Adipocyte (in vitro differentiated cells): ENCODE results near the gene PCNX2.

ENCODE experiments used
- DNase-seq: peaks from one replicate; pipeline ENCODE4 v3.0.0-alpha.2; 2015; ENCODE audit warnings: low read depth
- H3K27me3 ChIP-seq: replicated peaks from 2 replicates; pipeline ENCODE4 v1.7.0; 2013; ENCODE audit warnings: mild to moderate bottlenecking, low read length, moderate library complexity; ENCODE audit not compliant: control insufficient read depth, insufficient read depth
- H3K36me3 ChIP-seq: 2 replicates; pipeline ENCODE4 v1.7.0; 2013; ENCODE audit warnings: low read length, mild to moderate bottlenecking, moderate library complexity; ENCODE audit not compliant: control insufficient read depth, insufficient read depth, severe bottlenecking
- H3K4me1 ChIP-seq: 2 replicates; pipeline ENCODE4 v1.7.0; 2013; ENCODE audit warnings: mild to moderate bottlenecking, low read length, moderate library complexity; ENCODE audit not compliant: control insufficient read depth, insufficient read depth
- H3K4me3 ChIP-seq: 2 replicates; pipeline ENCODE4 v1.7.0; 2013; ENCODE audit warnings: mild to moderate bottlenecking, low read length, moderate library complexity
- H3K9ac ChIP-seq: 2 replicates; pipeline ENCODE4 v1.7.0; 2013; ENCODE audit warnings: mild to moderate bottlenecking, low read length, moderate library complexity
- H3K9me3 ChIP-seq: 2 replicates; pipeline ENCODE4 v1.7.0; 2013; ENCODE audit warnings: mild to moderate bottlenecking, low read length, moderate library complexity; ENCODE audit not compliant: control insufficient read depth

The PCNX2 gene

DNA sequence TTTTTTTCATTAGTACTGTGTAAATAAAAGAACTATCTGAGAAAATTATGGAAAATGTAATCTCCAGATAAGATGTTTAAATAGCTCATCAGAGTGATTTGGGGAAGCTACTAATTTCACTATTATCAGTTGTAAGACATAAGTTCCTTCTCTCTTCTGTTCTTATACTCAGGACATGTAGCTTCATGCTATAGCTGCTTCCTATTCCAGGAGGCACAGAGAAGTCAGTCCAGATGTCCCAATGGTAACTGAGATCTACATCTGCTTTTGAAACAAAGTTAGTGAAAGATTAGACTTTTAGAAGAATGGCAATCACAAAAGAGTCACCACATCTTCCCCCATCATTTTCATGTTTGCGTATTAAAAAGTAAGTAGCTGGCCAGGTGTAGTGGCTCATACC lies 37.6 kb upstream of the PCNX2 start:
- Histone ChIP-seq H3K9me3 (no peaks in the 10 kb centered on the region), H3K27me3 (peaks cover 8% of the 10 kb centered on the region), H3K4me1 (no peaks in the 10 kb centered on the region), H3K4me3 (no peak overlapping the region), H3K36me3 (no peaks in the 10 kb centered on the region), H3K9ac (no peak overlapping the region)
- no peak for DNase-seq

DNA sequence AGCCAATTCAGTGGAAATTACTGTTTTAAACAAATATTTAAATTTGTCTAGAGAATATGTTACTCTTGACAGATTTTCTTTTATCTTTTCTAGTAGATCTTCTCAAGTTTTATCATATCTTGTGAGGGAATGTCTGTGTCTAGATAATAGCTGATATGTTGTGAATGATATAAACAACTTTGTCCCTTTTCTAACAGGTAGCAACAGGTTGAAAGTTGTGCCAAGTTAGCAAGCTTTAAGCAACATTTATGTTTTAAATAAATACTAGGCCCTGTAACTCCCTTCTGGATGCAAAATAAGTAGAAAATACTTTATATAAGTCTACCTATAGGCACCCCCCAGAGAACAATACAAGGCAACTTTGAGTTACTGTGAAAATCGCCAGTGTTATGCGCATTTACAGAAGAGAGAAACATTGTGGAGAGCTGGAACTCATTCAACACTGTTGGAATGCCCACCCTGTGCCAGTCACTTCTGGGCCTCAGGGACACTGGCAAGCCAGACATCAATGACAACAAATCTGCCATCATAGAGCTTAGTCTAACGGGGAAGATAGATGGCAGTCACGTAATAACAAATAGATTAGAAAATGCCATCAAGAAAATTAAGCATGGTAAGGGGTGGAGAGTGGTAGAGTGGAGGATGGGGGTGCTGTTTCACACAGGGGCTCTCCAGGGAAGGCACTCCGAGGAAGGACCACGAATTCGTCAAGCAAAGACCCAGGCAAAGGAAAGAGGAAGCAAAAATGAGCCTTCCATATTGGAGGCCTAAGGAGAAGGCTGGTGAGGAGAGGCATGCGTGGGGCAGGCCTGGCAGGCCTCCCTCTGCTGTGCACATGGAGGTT lies 36.4 kb upstream of the PCNX2 start:
- no peak for DNase-seq
- no peaks in the 10 kb centered on the region for H3K36me3 ChIP-seq
- no peak overlapping the region for H3K9ac ChIP-seq
- H3K4me3 ChIP-seq, result no peak overlapping the region
- no peaks in the 10 kb centered on the region for H3K9me3 ChIP-seq
- no peaks in the 10 kb centered on the region for H3K4me1 ChIP-seq
- H3K27me3 ChIP-seq, result peaks cover 7% of the 10 kb centered on the region

DNA sequence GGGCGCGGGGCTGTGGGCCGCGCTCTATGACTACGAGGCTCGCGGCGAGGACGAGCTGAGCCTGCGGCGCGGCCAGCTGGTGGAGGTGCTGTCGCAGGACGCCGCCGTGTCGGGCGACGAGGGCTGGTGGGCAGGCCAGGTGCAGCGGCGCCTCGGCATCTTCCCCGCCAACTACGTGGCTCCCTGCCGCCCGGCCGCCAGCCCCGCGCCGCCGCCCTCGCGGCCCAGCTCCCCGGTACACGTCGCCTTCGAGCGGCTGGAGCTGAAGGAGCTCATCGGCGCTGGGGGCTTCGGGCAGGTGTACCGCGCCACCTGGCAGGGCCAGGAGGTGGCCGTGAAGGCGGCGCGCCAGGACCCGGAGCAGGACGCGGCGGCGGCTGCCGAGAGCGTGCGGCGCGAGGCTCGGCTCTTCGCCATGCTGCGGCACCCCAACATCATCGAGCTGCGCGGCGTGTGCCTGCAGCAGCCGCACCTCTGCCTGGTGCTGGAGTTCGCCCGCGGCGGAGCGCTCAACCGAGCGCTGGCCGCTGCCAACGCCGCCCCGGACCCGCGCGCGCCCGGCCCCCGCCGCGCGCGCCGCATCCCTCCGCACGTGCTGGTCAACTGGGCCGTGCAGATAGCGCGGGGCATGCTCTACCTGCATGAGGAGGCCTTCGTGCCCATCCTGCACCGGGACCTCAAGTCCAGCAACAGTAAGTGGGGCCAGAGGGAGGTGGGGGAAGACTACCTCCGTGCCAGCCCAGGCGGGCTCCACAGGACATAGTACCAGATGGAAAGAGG lies 32.8 kb upstream of the PCNX2 start:
- Histone ChIP-seq H3K36me3 (no peaks in the 10 kb centered on the region), H3K4me3 (peak overlapping the region; percentile 77), H3K27me3 (peaks cover 11% of the 10 kb centered on the region), H3K9me3 (no peaks in the 10 kb centered on the region), H3K4me1 (no peaks in the 10 kb centered on the region), H3K9ac (no peak overlapping the region)
- DNase-seq, result peak; percentile 39

DNA sequence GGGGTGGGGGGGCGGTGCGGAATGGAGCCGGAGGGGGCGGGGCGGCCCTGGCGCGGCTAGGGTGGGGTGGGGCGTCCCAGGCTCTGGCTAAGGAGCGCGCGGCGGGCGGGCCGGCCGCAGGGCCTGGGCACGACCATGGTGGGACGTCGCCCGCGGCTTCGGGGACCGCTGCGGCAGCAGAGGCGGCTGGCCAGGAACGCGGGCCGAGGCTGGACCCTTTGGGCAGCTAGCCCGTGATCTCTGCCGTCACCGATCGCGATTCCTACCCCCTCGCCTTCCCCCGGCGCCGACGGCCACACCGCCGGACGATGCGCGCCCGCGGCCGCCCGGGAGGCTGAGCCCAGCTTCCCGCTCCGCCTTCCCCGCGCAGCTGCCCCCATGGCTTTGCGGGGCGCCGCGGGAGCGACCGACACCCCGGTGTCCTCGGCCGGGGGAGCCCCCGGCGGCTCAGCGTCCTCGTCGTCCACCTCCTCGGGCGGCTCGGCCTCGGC lies 32.2 kb upstream of the PCNX2 start, which contains the start of gene MAP3K21:
Gene MAP3K21 (plus strand): TSS at position 74 of the 491 bp plus-strand sequence. CDS start 305 bp downstream, at position 379.
- no peaks in the 10 kb centered on the region for H3K36me3 ChIP-seq
- H3K4me1 ChIP-seq, result no peaks in the 10 kb centered on the region
- H3K9me3 ChIP-seq, result no peaks in the 10 kb centered on the region
- H3K27me3 ChIP-seq, result peaks cover 11% of the 10 kb centered on the region
- DNase-seq, result peak; percentile 34
- no peak within 1 kb of the TSS for H3K9ac ChIP-seq
- H3K4me3 ChIP-seq, result peak within 1 kb of the TSS; percentile 77

DNA sequence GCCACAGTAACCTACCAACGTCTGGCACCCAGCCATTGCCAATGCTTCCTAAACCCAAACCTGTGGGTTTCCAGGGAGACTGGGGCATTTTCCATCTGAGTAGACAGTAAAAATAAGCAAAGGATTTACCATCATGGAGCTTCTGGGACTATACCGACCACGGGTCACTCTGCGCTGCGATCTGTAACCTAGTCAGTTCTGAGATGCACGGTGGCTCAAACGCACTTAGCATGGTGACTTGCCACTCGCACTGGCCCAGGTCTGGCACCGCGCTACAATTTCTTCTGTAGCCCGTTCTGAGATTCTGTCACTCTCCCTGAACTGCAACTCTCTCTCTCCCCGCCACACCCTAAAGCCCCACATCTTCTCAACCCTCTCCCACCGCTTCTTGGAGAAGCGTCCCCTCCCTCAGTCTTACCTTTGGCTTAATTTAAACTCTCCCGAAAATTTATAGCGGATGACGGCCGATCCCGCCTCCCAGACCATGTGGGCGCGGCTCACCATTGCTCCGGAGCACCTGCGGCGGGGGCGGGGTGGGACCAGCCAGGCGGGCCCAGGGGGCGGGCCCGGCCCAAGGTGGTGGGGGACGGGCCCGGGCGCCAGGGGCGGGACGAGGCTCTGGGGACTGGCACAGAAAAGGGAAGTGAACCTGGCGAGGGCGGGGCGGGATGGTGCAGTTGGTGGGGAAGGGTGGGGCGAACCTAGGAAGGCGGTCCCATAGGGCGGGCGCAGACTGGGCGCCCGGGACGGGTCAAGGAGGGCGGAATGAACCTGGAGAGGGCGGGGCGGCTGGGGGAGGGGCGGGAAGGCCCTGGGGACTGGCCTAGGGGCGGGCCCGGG lies 31.5 kb upstream of the PCNX2 start:
- Histone ChIP-seq H3K27me3 (peaks cover 11% of the 10 kb centered on the region), H3K9me3 (no peaks in the 10 kb centered on the region), H3K9ac (no peak overlapping the region), H3K4me1 (no peaks in the 10 kb centered on the region), H3K4me3 (no peak overlapping the region), H3K36me3 (no peaks in the 10 kb centered on the region)
- peak; percentile 47 for DNase-seq

DNA sequence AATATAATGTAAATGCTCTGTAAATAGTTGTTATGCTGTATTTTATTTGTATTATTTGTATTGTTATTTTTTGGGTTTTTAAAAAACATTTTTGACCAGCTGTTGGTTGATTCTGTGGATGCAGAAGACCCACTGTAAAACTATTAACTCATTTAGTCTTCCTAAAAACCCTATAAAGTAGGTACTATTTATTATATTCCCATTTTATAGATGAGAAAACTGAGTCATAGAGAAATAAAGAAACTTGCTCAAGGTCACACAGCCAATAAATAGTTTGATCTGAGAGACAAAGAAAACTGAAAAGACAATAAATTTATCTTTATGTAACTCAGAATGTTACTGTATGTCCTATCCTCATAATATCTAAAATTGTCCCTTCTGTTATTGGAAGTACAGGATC lies 30.8 kb upstream of the PCNX2 start:
- H3K4me1 ChIP-seq, result no peaks in the 10 kb centered on the region
- H3K27me3 ChIP-seq, result peaks cover 11% of the 10 kb centered on the region
- no peak for DNase-seq
- no peak overlapping the region for H3K4me3 ChIP-seq
- no peak overlapping the region for H3K9ac ChIP-seq
- H3K36me3 ChIP-seq, result no peaks in the 10 kb centered on the region
- no peaks in the 10 kb centered on the region for H3K9me3 ChIP-seq

DNA sequence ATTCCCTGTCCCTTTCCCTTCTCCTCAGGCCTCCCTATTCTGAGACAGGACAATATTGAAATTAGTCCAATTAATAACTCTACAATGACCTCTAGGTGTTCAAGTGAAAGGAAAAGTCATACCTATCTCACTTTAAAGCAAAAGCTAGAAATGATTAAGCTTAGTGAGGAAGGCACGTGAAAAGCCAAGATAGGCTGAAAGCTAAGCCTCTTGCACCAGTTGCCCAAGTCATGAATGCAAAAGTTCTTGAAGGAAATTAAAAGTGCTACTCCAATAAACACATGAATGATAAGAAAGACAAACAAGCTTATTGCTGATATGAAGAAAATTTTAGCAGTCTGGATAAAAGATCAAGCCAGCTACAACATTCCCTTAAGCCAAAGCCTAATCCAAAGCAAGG lies 28.2 kb upstream of the PCNX2 start:
- no peak for DNase-seq
- Histone ChIP-seq H3K9ac (no peak overlapping the region), H3K9me3 (no peaks in the 10 kb centered on the region), H3K36me3 (no peaks in the 10 kb centered on the region), H3K27me3 (peaks cover 6% of the 10 kb centered on the region), H3K4me3 (no peak overlapping the region), H3K4me1 (no peaks in the 10 kb centered on the region)

DNA sequence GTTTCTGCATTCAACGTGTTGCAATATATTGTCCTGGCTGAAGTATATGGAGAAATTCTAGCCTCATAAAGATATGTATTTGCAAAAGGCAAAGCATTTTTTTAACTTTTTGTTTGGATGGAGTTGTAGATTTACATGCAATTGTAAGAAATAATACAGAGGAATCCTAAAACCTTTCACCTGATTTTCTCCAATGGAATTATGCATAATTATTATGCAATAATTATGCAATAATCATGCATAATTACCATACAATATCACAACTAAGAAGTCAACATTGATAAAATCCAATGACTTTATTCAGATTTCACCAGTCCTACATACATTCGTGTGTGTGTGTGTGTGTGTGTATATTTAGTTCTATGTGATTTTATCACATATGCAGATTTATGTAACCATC lies 24.5 kb upstream of the PCNX2 start:
- no peak overlapping the region for H3K4me3 ChIP-seq
- H3K27me3 ChIP-seq, result no peaks in the 10 kb centered on the region
- DNase-seq, result no peak
- H3K4me1 ChIP-seq, result no peaks in the 10 kb centered on the region
- no peaks in the 10 kb centered on the region for H3K36me3 ChIP-seq
- H3K9ac ChIP-seq, result no peak overlapping the region
- no peaks in the 10 kb centered on the region for H3K9me3 ChIP-seq

DNA sequence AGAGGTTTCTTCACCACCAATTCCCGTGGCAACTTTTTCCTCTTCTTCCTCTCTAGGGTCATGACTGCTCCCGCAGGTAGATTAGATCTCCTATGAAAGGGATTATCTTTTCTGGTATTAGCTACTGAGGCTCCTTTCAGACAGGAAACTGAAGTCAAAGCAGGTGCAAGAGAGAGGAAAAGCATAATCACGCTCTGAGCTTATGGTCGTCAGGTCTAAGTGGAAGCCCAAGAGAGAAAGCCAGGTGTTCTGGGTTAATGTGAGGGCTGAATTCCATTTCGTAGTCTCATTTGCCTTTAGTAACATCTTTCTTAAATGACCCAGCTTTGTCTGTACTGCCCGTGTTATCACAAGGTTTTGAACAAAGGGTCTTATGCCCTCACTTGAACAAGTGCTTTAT lies 23.7 kb upstream of the PCNX2 start:
- Histone ChIP-seq H3K27me3 (no peaks in the 10 kb centered on the region), H3K4me1 (no peaks in the 10 kb centered on the region), H3K9ac (no peak overlapping the region), H3K9me3 (no peaks in the 10 kb centered on the region), H3K36me3 (no peaks in the 10 kb centered on the region), H3K4me3 (no peak overlapping the region)
- no peak for DNase-seq

DNA sequence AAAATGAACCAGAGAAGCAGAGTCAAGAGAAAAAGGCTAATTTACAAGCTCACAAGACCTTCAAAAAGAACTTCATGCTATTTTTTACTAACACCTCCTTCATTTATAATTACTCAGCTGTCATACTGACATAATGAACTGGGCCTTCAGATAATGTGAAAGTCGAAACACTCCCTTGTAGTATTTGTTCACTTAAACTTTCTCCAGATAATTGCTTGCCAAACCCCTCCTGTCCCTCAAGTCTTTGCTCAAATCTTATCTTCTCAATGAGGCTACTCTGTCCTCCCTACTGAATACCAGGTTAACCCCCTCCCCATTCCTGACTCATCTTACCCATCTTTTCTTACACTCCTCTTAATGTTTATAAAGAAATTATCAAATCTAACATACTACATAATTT lies 20.9 kb upstream of the PCNX2 start:
- Histone ChIP-seq H3K36me3 (no peaks in the 10 kb centered on the region), H3K27me3 (no peaks in the 10 kb centered on the region), H3K9me3 (no peaks in the 10 kb centered on the region), H3K9ac (no peak overlapping the region), H3K4me3 (no peak overlapping the region), H3K4me1 (no peaks in the 10 kb centered on the region)
- no peak for DNase-seq
